Activated T-cell treated with anti-CD3 and anti-CD28 coated beads, Interleukin-2, amount 50 U/mL, for 72 hours (primary cell): ENCODE results near the gene CDH26. TPM values are rescaled to one million over a fixed set of nuclear protein-coding genes. Genes with fewer than 3 reads are reported as not detected.

ENCODE experiments used
- ATAC-seq, 2 donors: fragments of 150-1000 bp; cut with Tn5 transposase; replicated peaks in 1 of 2; 2 replicates each; pipeline ENCODE4 v1.10.0; 2021; ENCODE audit warnings: moderate library complexity in 2 of 2, mild to moderate bottlenecking in 1 of 2
- DNase-seq, 2 donors: peaks; one replicate each; pipeline ENCODE4 v3.0.0; 2021 to 2022; ENCODE audit warnings: mixed read lengths in 1 of 2
- H3K27ac Mint-ChIP-seq: one replicate; pipeline ENCODE4 v1.8.0; 2022; ENCODE audit warnings: mild to moderate bottlenecking, moderate library complexity, mixed read lengths
- H3K27me3 Mint-ChIP-seq: one replicate; pipeline ENCODE4 v1.8.0; 2022; ENCODE audit warnings: low read depth, mixed read lengths
- H3K36me3 Mint-ChIP-seq, 2 donors: one replicate each; pipeline ENCODE4 v1.8.0; 2022; ENCODE audit warnings: mixed read lengths in 2 of 2, mild to moderate bottlenecking in 1 of 2; ENCODE audit not compliant: insufficient read depth in 2 of 2
- H3K4me1 Mint-ChIP-seq: one replicate; pipeline ENCODE4 v1.8.0; 2022; ENCODE audit warnings: low read depth, mixed read lengths
- H3K4me3 Mint-ChIP-seq, 2 donors: one replicate each; pipeline ENCODE4 v1.8.0; 2022; ENCODE audit warnings: mild to moderate bottlenecking in 2 of 2, mixed read lengths in 2 of 2, moderate library complexity in 2 of 2
- H3K9me3 Mint-ChIP-seq, 2 donors: one replicate each; pipeline ENCODE4 v1.8.0; 2022; ENCODE audit warnings: mixed read lengths in 2 of 2
- total RNA-seq, 2 donors: library from RNA; stranded (reverse); gene quantifications; one replicate each; pipeline ENCODE4 v1.2.3, GENCODE V29; 2022

Gene CDH26
- total RNA-seq, 2 donors from 2014 or later: 2.4 to 3.1 TPM

DNA sequence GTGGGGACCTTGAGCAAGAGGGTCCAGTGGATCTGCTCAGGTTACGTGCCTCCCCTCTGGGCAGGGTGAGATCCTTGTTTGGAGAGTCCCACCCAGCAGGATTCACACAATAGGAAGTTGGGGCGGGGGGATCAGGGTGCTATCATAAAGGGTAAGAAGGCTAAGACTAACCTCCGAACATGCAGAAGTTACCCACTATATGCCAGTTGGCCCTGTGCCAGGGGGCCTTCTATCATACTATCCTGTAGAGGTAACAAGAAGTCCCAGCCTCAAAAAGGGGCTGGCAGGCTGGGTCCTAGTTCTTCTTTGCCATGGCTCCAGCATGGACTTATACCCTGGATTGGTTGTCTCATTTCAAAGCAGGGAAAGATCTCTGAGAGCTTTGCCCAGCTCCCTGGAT lies 94.1 kb downstream of the CDH26 start:
- no peak for ATAC-seq
- no peak overlapping the region for H3K27ac Mint-ChIP-seq
- no peak overlapping the region for H3K4me3 Mint-ChIP-seq
- no peaks in the 10 kb centered on the region for H3K36me3 Mint-ChIP-seq
- peaks cover 24% of the 10 kb centered on the region for H3K4me1 Mint-ChIP-seq
- no peaks in the 10 kb centered on the region for H3K27me3 Mint-ChIP-seq
- H3K9me3 Mint-ChIP-seq: no peaks in the 10 kb centered on the region
- no peak for DNase-seq

- no peak for DNase-seq
- no peaks in the 10 kb centered on the region for H3K36me3 Mint-ChIP-seq
- H3K4me3 Mint-ChIP-seq: no peak overlapping the region
- peaks cover 33% of the 10 kb centered on the region for H3K4me1 Mint-ChIP-seq
- H3K27ac Mint-ChIP-seq: no peak overlapping the region
- no peak for ATAC-seq
- H3K27me3 Mint-ChIP-seq: no peaks in the 10 kb centered on the region
- no peaks in the 10 kb centered on the region for H3K9me3 Mint-ChIP-seq
These were observed 95.0 kb downstream of the CDH26 start for GRCh38 chr20:60053125-60053817.

DNA sequence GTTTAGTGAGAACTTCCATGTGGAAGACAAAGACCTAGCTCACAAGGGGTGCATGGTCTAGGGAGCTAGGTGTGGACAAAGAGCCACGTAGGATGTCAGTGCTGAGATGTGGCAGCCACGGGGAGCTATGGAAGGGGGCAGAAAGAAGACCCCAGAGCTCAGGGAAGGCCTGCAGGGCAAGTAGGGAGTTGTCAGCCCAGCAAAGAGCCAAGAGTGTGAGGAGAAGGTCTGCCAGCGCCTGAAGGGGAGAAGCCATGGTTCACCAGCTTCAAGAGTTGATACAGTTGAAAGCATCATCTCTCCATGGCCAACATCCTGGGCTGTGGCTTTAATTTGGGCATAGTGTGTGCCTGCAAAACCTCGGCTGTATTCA lies 95.6 kb downstream of the CDH26 start:
- H3K4me3 Mint-ChIP-seq: no peak overlapping the region
- no peaks in the 10 kb centered on the region for H3K9me3 Mint-ChIP-seq
- no peak overlapping the region for H3K27ac Mint-ChIP-seq
- ATAC-seq (no peak), DNase-seq (no peak)
- peaks cover 39% of the 10 kb centered on the region for H3K4me1 Mint-ChIP-seq
- no peaks in the 10 kb centered on the region for H3K36me3 Mint-ChIP-seq
- no peaks in the 10 kb centered on the region for H3K27me3 Mint-ChIP-seq

DNA sequence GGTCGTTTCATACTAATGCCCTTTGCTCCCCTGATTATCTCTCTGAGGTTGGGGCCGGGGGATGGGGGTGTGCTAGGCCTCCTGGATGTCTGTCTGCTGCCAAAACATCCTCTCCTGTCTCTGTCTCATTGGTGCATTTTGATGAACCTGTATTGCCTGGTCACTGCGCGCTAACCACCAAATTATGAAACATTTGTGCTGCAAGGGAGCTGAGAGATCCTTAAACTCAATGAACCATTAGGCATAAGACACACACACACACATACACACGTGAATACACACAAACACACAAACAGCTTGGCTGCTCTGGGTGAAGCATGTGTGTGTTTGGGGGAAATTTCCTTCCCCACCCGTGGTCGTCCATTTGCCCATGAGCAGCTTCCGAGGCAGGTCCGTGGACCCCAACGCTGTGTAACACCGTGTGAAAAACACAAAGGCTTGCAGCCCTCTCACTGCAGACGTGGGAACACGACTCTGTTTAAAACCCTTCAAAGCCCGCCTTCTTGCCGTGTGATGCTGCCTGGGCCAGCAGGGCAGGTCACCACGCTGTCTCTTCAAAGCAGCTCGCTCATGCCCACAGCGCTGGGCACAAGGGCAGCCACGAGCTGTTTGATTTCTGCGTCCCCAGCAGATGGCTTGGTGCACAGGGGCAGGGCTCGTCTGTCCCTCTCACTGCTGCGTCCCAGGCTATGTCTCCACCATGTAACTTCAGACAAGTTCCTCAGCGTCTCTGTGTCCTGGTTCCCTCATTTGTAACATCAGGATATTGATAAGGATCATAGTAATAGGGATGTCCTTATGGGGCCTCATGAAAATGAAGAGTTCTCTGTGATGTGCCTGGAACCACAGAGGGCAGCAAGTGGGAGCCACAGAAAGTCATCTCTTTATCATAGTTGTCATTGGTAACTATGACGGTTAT lies 96.8 kb downstream of the CDH26 start:
- ATAC-seq: no peak
- Mint-ChIP-seq H3K9me3 (no peaks in the 10 kb centered on the region), H3K27me3 (no peaks in the 10 kb centered on the region), H3K4me3 (no peak overlapping the region), H3K27ac (no peak overlapping the region), H3K4me1 (peaks cover 41% of the 10 kb centered on the region), H3K36me3 (no peaks in the 10 kb centered on the region)
- no peak for DNase-seq

DNA sequence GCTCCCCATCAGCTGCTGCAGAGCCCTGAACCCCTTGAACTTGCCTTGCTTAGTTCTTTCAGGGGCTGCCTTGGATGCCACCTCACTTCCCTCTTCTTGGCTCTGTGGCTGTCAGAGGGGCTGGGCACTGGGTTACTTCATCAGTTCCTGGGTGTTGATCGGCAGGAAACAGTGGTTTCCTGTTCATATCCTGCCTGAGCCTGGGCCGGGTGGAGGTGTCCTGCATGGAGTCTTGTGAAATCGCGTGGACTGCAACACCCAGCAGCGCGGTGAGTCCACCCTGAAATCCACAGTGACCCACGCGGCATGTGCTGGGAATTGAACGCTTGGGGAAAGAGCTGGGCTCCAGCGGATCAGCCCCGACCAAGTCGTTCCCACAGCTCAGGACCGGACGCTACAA lies 97.5 kb downstream of the CDH26 start:
- Mint-ChIP-seq H3K36me3 (no peaks in the 10 kb centered on the region), H3K4me3 (peak overlapping the region; percentile 61 to 85), H3K27me3 (no peaks in the 10 kb centered on the region), H3K27ac (peak overlapping the region; percentile 75), H3K4me1 (peaks cover 41% of the 10 kb centered on the region), H3K9me3 (no peaks in the 10 kb centered on the region)
- peak; percentile 66 to 74 for ATAC-seq
- peak; percentile 33 to 34 for DNase-seq

DNA sequence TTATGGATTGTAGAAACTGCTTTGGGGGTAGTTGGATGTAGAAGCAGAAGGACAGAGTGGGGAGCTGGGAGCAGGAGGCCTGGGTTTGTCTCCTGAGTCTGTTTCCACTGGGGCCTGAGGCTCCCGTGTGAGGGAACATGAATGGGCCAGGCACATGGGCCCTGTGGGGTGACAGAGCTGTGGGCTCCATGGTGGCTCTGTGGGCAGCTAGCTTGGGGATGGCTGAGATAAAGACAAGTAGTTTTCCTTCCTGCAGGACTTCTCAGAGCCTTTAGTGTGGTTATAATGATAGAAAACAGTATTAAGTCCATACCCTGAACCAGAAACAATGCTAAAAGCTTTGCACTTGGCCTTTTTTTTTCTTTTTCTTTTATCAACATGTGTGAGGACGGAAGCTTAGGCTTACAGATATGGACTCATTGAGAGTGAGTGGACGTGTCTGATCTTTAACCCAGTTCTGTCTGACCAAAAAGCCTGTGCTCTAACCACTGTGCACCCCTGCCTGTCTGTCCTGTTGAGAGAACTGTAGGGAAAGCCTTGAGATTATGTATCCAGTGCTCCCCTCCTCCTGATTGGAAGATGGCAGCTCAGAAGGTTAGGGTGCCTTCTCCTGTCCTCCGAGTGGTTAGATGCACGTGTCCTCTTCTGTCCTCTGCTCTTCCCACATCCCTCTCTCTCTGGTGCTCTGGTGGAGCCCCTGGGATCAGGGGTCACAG lies 98.3 kb downstream of the CDH26 start:
- Mint-ChIP-seq H3K27me3 (no peaks in the 10 kb centered on the region), H3K4me3 (peak overlapping the region; percentile 61 to 85), H3K36me3 (no peaks in the 10 kb centered on the region), H3K27ac (peak overlapping the region; percentile 77), H3K9me3 (no peaks in the 10 kb centered on the region), H3K4me1 (peaks cover 41% of the 10 kb centered on the region)
- no peak for DNase-seq
- ATAC-seq: no peak

DNA sequence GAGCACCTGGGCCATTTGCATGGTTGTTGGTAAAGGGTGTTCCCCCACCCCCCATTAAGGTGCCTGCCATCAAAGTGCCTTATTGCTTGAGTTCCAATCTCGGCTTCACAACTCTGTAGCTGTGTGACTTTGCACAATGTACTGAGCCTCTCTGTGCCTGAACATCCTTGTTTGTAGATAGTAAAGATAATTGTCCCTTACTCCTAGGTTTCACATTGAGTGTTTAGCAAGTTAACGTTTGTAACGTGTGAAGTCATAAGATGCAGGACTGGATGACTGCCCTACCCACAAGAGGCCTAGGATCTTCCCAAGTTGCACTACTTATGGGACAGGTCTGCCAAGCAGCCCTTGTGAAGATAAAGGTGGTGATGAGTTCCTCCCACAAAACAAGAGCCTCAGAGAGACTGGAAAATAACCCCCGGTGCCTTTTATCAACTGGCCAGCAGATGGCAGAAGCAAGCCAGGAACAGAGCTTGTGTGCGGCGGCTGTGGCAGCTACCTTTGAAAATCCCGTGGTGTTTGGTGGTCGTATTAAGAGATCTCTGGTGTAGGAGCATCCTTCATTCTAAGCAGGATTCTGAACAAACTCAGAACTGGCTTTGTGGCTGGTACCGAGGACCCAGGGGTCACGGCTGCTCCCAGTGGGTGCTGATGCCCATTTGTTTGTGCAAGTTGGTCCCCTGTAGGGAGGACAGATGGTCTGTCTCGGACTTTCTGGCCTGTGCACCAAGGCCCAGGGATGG lies 99.1 kb downstream of the CDH26 start:
- DNase-seq (peak; percentile 64 to 72), ATAC-seq (peak; percentile 62 to 63)
- peak overlapping the region; percentile 92 for H3K27ac Mint-ChIP-seq
- H3K4me3 Mint-ChIP-seq: peak overlapping the region; percentile 67 to 85
- no peaks in the 10 kb centered on the region for H3K36me3 Mint-ChIP-seq
- no peaks in the 10 kb centered on the region for H3K9me3 Mint-ChIP-seq
- peaks cover 41% of the 10 kb centered on the region for H3K4me1 Mint-ChIP-seq
- H3K27me3 Mint-ChIP-seq: no peaks in the 10 kb centered on the region

- peak overlapping the region; percentile 67 to 85 for H3K4me3 Mint-ChIP-seq
- H3K4me1 Mint-ChIP-seq: peaks cover 41% of the 10 kb centered on the region
- DNase-seq: peak; percentile 25 to 36
- no peaks in the 10 kb centered on the region for H3K9me3 Mint-ChIP-seq
- ATAC-seq: peak; percentile 42 to 52
- no peaks in the 10 kb centered on the region for H3K36me3 Mint-ChIP-seq
- peak overlapping the region; percentile 92 for H3K27ac Mint-ChIP-seq
- H3K27me3 Mint-ChIP-seq: no peaks in the 10 kb centered on the region
These were observed 99.9 kb downstream of the CDH26 start for GRCh38 chr20:60057866-60058807.

- ATAC-seq (no peak), DNase-seq (no peak)
- Mint-ChIP-seq H3K36me3 (no peaks in the 10 kb centered on the region), H3K4me1 (peaks cover 41% of the 10 kb centered on the region), H3K27ac (no peak overlapping the region), H3K9me3 (no peaks in the 10 kb centered on the region), H3K27me3 (no peaks in the 10 kb centered on the region), H3K4me3 (peak overlapping the region; percentile 67 to 85)
These were observed 100.7 kb downstream of the CDH26 start for GRCh38 chr20:60058879-60059278.

GRCh38 chr20:60060006-60060557 lies 101.9 kb downstream of the CDH26 start:
- DNase-seq: no peak
- H3K27me3 Mint-ChIP-seq: no peaks in the 10 kb centered on the region
- no peak for ATAC-seq
- peaks cover 36% of the 10 kb centered on the region for H3K4me1 Mint-ChIP-seq
- H3K9me3 Mint-ChIP-seq: no peaks in the 10 kb centered on the region
- H3K36me3 Mint-ChIP-seq: no peaks in the 10 kb centered on the region
- no peak overlapping the region for H3K27ac Mint-ChIP-seq
- no peak overlapping the region for H3K4me3 Mint-ChIP-seq

- Mint-ChIP-seq H3K4me3 (no peak overlapping the region), H3K9me3 (no peaks in the 10 kb centered on the region), H3K27ac (no peak overlapping the region), H3K27me3 (no peaks in the 10 kb centered on the region), H3K4me1 (peaks cover 31% of the 10 kb centered on the region), H3K36me3 (no peaks in the 10 kb centered on the region)
- DNase-seq: no peak
- no peak for ATAC-seq
These were observed 102.4 kb downstream of the CDH26 start for GRCh38 chr20:60060593-60060992.
